ENCODE measurements around the gene BDKRB2. TPM values are rescaled to one million over a fixed set of nuclear protein-coding genes. Genes with fewer than 3 reads are reported as not detected.
"Not testable (repeated sequence)": the region's sequence is repeated elsewhere in the genome, so short reads cannot be mapped to it uniquely, and the experiment has no call there.

The BDKRB2 gene
- polyA plus RNA-seq, 1 donor from 2014 or later, result not detected

- Mint-ChIP-seq H3K4me1 (no peaks in the 10 kb centered on the region), H3K27ac (no peak overlapping the region), H3K27me3 (peaks cover 3% of the 10 kb centered on the region), H3K4me3 (no peak overlapping the region), H3K9me3 (peaks cover 0 to 5% (median 0%) of the 10 kb centered on the region in 3 donors), H3K36me3 (no peaks in the 10 kb centered on the region)
Observed at GRCh38 chr14:96239711-96240141, 35.1 kb downstream of the BDKRB2 start.

- Mint-ChIP-seq H3K27ac (no peak overlapping the region), H3K9me3 (peaks cover 0 to 5% (median 1%) of the 10 kb centered on the region in 3 donors), H3K27me3 (peaks cover 3% of the 10 kb centered on the region), H3K4me1 (no peaks in the 10 kb centered on the region), H3K4me3 (no peak overlapping the region), H3K36me3 (no peaks in the 10 kb centered on the region)
Observed at GRCh38 chr14:96240641-96241040, 36.0 kb downstream of the BDKRB2 start.

GRCh38 chr14:96242126-96242525 lies 37.5 kb downstream of the BDKRB2 start:
- peaks cover 3% of the 10 kb centered on the region for H3K27me3 Mint-ChIP-seq
- H3K36me3 Mint-ChIP-seq, result no peaks in the 10 kb centered on the region
- no peak overlapping the region for H3K4me3 Mint-ChIP-seq
- H3K27ac Mint-ChIP-seq, result no peak overlapping the region
- peaks cover 0 to 6% (median 1%) of the 10 kb centered on the region in 3 donors for H3K9me3 Mint-ChIP-seq
- H3K4me1 Mint-ChIP-seq, result no peaks in the 10 kb centered on the region

GRCh38 chr14:96243785-96244184 lies 39.1 kb downstream of the BDKRB2 start:
- Mint-ChIP-seq H3K4me3 (no peak overlapping the region), H3K36me3 (no peaks in the 10 kb centered on the region), H3K27me3 (peaks cover 3% of the 10 kb centered on the region), H3K4me1 (no peaks in the 10 kb centered on the region), H3K9me3 (peaks cover 0 to 7% (median 1%) of the 10 kb centered on the region in 3 donors), H3K27ac (no peak overlapping the region)

GRCh38 chr14:96245074-96245473 lies 40.4 kb downstream of the BDKRB2 start:
- H3K4me1 Mint-ChIP-seq, H3K4me3 Mint-ChIP-seq, H3K36me3 Mint-ChIP-seq, H3K27ac Mint-ChIP-seq, H3K9me3 Mint-ChIP-seq, H3K27me3 Mint-ChIP-seq: not testable (repeated sequence)

- Mint-ChIP-seq H3K9me3 (peaks cover 0 to 7% (median 1%) of the 10 kb centered on the region in 3 donors), H3K4me1 (no peaks in the 10 kb centered on the region), H3K27me3 (peaks cover 4% of the 10 kb centered on the region), H3K36me3 (no peaks in the 10 kb centered on the region), H3K4me3 (no peak overlapping the region), H3K27ac (no peak overlapping the region)
Observed at GRCh38 chr14:96245710-96246538, 41.3 kb downstream of the BDKRB2 start.

GRCh38 chr14:96246539-96246847 lies 41.9 kb downstream of the BDKRB2 start:
- Mint-ChIP-seq H3K36me3 (no peaks in the 10 kb centered on the region), H3K27me3 (peaks cover 5% of the 10 kb centered on the region), H3K9me3 (peaks cover 0 to 7% (median 1%) of the 10 kb centered on the region in 3 donors), H3K4me1 (no peaks in the 10 kb centered on the region), H3K27ac (no peak overlapping the region), H3K4me3 (no peak overlapping the region)

GRCh38 chr14:96247031-96247430 lies 42.4 kb downstream of the BDKRB2 start:
- H3K27ac Mint-ChIP-seq, result no peak overlapping the region
- no peaks in the 10 kb centered on the region for H3K36me3 Mint-ChIP-seq
- peaks cover 10% of the 10 kb centered on the region for H3K27me3 Mint-ChIP-seq
- no peaks in the 10 kb centered on the region for H3K4me1 Mint-ChIP-seq
- H3K4me3 Mint-ChIP-seq, result no peak overlapping the region
- peaks cover 0 to 7% (median 3%) of the 10 kb centered on the region in 3 donors for H3K9me3 Mint-ChIP-seq

- peaks cover 17% of the 10 kb centered on the region for H3K27me3 Mint-ChIP-seq
- no peak overlapping the region for H3K4me3 Mint-ChIP-seq
- H3K36me3 Mint-ChIP-seq, result no peaks in the 10 kb centered on the region
- no peaks in the 10 kb centered on the region for H3K4me1 Mint-ChIP-seq
- peaks cover 0 to 5% (median 3%) of the 10 kb centered on the region in 3 donors for H3K9me3 Mint-ChIP-seq
- H3K27ac Mint-ChIP-seq, result no peak overlapping the region
Observed at GRCh38 chr14:96249029-96249428, 44.4 kb downstream of the BDKRB2 start.

- H3K4me3 Mint-ChIP-seq, result peak overlapping the region in 1 of 4 donors; percentile 25
- H3K4me1 Mint-ChIP-seq, result no peaks in the 10 kb centered on the region
- no peaks in the 10 kb centered on the region for H3K36me3 Mint-ChIP-seq
- peaks cover 0 to 4% (median 2%) of the 10 kb centered on the region in 3 donors for H3K9me3 Mint-ChIP-seq
- H3K27ac Mint-ChIP-seq, result no peak overlapping the region
- peaks cover 21% of the 10 kb centered on the region for H3K27me3 Mint-ChIP-seq
Observed at GRCh38 chr14:96250485-96250884, 45.8 kb downstream of the BDKRB2 start.

GRCh38 chr14:96251656-96252155 lies 47.1 kb downstream of the BDKRB2 start:
- Mint-ChIP-seq H3K36me3 (no peaks in the 10 kb centered on the region), H3K27me3 (peaks cover 21% of the 10 kb centered on the region), H3K27ac (peak overlapping the region in 2 of 3 donors; percentile 1 to 93), H3K4me3 (no peak overlapping the region), H3K9me3 (peaks cover 0 to 4% (median 2%) of the 10 kb centered on the region in 3 donors), H3K4me1 (no peaks in the 10 kb centered on the region)

- peaks cover 0 to 2% (median 0%) of the 10 kb centered on the region in 3 donors for H3K9me3 Mint-ChIP-seq
- H3K27ac Mint-ChIP-seq, result no peak overlapping the region
- H3K36me3 Mint-ChIP-seq, result no peaks in the 10 kb centered on the region
- H3K4me3 Mint-ChIP-seq, result no peak overlapping the region
- peaks cover 21% of the 10 kb centered on the region for H3K27me3 Mint-ChIP-seq
- no peaks in the 10 kb centered on the region for H3K4me1 Mint-ChIP-seq
Observed at GRCh38 chr14:96252323-96252998, 47.8 kb downstream of the BDKRB2 start.

GRCh38 chr14:96252999-96253539 lies 48.4 kb downstream of the BDKRB2 start:
- H3K36me3 Mint-ChIP-seq, result no peaks in the 10 kb centered on the region
- peaks cover 0 to 2% (median 0%) of the 10 kb centered on the region in 3 donors for H3K9me3 Mint-ChIP-seq
- H3K4me1 Mint-ChIP-seq, result no peaks in the 10 kb centered on the region
- peak overlapping the region in 1 of 4 donors; percentile 14 for H3K4me3 Mint-ChIP-seq
- H3K27me3 Mint-ChIP-seq, result peaks cover 21% of the 10 kb centered on the region
- no peak overlapping the region for H3K27ac Mint-ChIP-seq

- Mint-ChIP-seq H3K27ac (peak overlapping the region in 1 of 3 donors; percentile 39), H3K36me3 (no peaks in the 10 kb centered on the region), H3K4me1 (no peaks in the 10 kb centered on the region), H3K4me3 (peak overlapping the region in 1 of 4 donors; percentile 28), H3K27me3 (peaks cover 17% of the 10 kb centered on the region), H3K9me3 (peaks cover 0 to 2% (median 0%) of the 10 kb centered on the region in 3 donors)
Observed at GRCh38 chr14:96254687-96255086, 50.0 kb downstream of the BDKRB2 start.

Data from IgD-negative memory B cell (primary cell).